GM18868 (cell line): ENCODE measurements around the gene MED8.
A peak's percentile ranks its signal among the peaks of the same experiment; 100 is the strongest.

Experiments used
- ATAC-seq: cut with Tn5 transposase; IDR thresholded peaks from one replicate; pipeline ENCODE4 v1.9.1; 2021; ENCODE audit warnings: mild to moderate bottlenecking, moderate library complexity; ENCODE audit not compliant: unreplicated experiment

Gene MED8

DNA sequence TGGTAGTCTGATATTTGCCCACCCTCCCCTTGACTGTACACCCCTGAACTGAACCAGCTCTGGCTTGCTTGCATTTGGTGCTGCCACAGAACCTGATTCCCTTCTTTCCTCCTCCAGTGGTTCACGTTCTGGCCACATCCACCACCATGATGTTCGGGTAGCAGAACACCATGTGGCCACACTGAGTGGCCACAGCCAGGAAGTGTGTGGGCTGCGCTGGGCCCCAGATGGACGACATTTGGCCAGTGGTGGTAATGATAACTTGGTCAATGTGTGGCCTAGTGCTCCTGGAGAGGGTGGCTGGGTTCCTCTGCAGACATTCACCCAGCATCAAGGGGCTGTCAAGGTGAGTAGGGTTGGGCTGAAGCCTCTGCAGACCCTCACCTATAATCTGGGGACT lies 29.0 kb downstream of the MED8 start:
- ATAC-seq: no peak

DNA sequence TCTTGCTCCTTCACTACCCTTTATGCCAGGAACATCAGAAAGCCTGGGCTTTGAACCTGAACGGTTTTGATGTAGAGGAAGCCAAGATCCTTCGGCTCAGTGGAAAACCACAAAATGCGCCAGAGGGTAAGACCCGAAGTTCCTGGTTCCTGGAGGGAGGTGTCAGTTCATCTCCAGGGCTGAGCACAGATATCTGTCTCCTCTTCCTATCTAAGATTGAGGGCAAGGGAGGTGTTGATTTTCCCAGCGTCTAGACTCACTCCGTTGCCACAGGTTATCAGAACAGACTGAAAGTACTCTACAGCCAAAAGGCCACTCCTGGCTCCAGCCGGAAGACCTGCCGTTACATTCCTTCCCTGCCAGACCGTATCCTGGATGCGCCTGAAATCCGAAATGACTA lies 29.9 kb downstream of the MED8 start:
- ATAC-seq: no peak

DNA sequence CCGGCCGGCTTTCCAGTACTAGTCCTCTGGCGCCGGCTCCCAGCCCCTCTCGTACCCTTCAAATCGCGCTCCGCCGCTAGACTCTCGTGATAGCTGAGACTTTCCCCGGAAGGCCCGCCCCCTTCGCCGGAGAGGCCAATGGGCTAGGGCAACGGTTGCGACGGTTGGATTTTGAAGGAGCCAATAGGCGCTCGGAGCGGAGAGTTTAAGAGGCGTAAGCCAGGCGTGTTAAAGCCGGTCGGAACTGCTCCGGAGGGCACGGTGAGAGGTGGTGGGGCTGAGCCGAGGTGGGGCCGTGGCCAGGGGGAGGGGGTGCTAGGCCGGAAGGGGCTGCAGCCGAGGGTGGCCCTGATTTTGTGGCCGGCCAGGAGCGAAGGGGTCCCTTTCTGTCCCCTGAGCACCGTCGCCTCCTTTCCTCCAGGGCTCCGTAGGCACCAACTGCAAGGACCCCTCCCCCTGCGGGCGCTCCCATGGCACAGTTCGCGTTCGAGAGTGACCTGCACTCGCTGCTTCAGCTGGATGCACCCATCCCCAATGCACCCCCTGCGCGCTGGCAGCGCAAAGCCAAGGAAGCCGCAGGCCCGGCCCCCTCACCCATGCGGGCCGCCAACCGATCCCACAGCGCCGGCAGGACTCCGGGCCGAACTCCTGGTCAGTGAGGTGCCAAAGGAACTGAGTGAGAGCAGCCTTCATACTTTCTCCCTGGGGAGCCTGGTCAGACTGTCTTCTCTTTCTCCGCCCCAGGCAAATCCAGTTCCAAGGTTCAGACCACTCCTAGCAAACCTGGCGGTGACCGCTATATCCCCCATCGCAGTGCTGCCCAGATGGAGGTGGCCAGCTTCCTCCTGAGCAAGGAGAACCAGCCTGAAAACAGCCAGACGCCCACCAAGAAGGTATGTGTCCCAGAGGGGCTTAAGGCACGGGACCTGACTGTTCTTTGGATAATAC lies 30.6 kb downstream of the MED8 start, which contains the start of gene CDC20:
CDC20 (plus strand) TSS at position 236 of the 948 bp plus-strand sequence; CDS start at position 471, 235 bp downstream.
- ATAC-seq: peak; percentile 97

DNA sequence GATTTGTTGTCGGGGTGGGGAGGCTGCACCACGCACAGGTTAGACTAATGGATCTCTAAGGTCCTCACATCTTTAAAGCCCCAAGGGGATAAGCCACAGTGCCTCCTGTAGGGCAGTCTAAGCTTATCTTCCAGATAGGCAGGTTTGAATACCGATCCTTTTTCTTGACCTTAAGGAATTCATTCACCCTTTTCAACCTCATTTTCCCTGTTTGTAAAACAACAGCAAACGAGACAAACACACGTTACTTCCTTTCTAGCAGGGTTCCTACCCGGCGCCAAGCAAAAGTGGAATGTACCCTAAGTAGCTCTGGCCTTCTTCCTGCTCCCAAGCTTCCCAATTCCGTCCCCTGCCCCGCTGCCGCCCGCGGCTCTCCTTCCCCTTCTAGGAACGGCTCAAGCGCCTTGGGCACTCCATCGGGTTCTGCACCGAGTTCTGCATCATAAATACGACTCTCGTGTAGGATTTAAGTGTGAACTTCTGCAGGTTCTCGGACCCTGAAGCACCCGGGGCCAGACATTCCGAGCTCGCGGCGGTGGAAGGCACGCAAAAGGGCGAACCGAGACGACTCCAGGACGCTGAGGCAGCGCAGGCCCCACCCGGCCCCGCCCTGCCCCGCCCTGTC lies 31.4 kb downstream of the MED8 start:
- no peak for ATAC-seq

DNA sequence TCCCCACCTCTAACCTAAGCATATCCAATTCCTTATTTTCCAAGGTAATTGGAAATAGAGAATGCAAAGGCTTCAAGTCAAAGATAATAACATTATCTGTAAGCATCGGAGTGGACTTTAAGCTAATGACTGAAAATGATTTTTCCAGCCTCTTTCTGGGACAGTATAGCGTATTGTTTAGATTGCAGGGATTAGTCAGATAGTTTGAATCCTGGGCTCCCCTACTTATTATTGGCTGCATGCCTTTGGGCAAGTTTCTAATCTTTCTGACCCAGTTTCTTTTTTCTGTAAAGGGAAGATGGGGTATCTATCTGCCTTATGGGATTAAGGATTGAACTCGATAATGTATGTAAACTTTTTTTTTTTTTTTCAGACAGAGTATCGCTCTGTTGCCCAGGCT lies 32.3 kb downstream of the MED8 start:
- ATAC-seq: no peak

DNA sequence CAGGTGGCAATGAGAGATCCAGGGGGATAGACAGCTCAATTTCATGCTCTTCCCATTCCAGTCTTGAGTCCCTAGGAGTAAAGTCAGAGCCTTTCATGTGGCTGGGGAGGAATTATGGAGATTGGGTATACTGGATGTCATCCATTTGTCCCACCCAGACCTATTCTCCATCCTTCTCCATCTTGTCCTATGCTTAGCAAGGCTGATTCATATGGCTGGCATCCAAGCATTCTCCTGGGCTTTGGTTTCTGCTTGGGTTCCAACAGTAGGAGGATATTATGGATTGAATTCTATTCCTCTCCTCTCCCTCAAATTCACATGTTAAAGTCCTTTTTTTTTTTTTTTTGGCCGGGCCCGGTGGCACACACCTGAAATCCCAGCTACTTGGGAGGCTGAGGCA lies 34.7 kb downstream of the MED8 start:
- no peak for ATAC-seq

DNA sequence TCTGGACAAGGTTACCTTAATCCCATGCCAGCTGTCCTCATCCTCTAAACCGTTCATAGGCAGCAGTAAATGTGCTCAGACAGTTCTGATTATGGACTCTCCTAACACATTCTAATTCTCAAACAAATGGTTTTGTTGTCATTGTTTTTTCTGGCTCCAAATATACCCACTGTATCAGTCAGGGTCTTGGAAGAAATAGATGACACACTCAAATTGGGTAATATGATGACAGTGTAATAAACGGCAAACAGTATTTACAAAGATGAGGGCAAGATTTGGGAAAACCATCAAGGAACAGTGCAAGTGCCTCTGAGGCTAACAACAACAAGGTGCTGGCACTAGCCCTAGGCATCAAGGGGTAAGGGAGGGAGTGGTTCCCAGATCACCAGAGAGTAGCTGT lies 35.1 kb downstream of the MED8 start:
- no peak for ATAC-seq

DNA sequence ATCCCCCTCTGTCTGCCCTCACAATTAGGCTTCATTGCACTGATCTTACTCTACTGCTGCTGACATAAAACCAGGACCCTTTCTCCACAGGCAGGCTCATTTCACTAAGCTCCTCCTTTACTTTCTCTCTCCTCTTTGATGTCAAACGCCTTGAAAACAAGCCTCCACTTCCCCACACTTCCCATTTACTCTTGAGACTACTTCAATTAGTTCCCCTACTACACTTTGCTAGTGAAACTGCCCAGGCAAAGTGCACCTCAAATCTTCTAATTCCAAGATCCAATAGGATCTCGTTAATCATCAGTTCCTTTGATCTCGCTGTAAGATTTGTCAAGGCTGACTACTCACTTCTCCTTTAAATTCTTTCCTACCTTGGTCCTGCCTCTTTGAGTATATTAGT lies 36.7 kb downstream of the MED8 start:
- ATAC-seq: no peak

DNA sequence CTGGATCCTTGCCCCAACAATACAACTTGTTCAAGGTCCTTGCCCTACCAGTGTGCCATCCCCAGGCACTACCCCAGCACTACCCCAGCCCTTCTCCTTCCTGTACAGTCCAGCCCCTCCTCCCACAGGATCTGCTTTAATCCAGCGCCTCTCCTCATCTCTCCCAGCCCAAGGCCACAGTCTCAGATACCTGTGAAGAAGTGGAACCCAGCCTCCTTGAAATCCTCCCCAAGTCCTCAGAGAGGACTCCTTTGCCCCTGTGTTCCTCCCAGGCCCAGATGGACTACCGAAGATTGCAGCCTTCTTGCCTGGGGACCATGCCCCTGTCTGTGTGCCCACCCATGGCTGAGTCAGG lies 37.3 kb downstream of the MED8 start:
- ATAC-seq: no peak

DNA sequence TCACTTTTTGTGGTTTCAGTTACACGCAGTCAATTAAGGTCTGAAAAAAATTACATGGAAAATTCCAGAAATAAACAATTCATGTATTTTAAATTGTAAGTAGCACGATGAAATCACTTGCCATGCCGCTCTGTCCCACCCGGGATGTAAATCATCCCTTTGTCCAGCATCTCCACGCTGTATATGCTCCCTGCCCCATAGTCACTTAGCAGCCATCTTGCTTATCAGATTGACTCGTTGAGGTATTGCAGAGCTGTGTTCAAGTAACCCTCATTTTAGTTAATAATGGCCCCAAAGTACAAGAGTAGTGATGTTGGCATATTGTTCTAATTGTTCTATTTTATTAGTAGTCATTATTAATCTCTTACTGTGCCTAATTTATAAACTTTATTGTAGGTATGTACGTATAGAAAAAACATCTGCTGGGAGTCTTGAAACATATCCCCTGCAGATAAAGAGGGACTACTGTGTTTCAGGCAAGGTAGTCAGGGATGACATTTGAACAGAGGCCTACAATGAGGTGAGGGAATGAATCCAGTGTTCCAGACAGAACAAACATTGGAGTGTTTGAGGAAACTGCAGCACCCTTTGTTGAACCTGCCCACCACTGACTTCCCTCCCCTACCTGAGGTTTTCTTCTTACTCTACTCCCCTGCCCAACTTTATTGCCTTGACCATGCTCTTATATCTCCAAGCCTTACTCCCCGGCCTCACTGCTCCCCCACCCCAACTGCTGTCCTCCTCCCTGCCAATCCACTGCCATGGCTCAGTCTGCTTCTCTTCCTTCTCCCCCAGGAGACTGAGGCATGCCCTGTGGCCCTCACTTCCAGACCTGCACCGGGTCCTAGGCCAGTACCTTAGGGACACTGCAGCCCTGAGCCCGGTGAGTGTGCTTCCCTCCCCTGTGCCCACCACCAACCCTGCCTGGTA lies 37.9 kb downstream of the MED8 start:
- no peak for ATAC-seq

DNA sequence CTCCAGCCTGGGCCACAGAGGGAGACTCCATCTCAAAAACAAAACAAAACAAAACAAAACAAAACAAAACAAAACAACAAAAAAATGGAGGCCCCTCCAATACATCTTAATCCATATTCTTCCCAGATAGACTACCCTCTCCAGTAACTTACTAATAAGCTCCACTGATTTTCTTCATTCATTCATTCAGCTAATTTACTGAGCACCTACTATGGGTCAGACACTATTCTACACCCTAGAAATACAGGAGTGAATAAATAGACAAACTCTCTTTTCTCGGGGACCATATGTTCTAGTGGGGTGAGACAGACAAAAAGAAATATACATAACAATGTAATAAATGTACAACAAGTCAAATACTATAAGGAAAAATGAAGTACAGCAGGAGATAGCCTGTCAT lies 38.6 kb downstream of the MED8 start:
- no peak for ATAC-seq

DNA sequence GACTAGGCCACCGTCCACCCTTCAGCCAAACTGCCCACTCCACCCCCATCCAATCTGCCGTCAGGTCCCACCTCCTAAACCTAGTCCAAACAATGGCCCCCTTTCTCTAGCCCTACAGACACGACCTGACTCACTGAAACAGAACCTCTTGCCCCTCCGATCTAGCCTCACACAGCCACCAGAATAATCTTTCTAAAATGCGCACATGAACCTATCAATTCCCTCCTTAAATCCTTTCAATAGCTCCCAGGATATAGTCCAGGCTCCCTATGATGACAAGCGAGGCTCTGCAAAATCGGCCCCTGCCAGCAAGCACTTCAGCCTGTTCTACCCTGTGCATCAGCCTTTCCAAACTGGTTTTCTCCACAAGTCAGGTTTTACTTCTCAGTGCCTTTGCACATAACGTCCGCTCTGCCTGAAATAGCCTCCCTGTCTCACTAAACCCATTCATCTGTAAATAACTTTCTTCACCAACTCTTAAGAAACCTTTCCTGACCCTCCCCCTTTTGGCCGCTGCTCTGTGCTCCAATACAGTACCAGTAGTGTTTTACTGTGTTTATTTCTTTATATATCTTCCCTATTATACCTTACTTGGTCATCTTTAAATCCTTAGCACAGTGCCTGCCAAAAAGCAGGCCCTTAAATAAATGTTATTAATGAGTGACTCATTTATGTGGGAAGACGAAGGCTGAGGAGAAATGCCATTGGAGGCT lies 39.9 kb downstream of the MED8 start:
- no peak for ATAC-seq

DNA sequence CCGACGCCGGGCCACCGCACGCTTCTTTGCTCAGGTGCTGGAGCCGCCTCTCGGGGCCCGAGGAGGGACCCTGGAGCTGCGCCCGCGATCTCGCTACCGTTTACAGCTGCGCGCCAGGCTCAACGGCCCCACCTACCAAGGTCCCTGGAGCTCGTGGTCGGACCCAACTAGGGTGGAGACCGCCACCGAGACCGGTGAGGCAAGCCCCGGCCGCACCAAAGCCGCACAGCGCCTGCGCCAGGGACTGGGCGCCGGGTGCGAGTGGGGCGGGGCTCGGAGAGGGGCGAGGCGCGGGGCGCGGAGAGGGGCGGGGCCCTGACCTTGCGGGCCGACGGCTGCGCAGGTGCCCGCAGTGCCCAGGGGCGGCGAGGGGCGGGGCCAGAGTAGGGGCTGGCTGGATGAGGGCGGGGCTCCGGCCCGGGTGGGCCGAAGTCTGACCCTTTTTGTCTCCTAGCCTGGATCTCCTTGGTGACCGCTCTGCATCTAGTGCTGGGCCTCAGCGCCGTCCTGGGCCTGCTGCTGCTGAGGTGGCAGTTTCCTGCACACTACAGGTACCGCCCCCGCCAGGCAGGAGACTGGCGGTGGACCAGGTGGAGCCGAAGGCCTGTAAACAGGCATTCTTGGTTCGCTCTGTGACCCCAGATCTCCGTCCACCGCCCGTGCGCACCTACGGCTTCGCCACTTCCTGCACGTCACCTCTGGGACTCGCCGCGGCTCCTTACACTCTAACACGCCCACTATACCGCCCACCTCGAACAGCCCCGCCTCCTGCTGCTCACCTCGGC lies 40.6 kb downstream of the MED8 start:
- ATAC-seq: no peak

DNA sequence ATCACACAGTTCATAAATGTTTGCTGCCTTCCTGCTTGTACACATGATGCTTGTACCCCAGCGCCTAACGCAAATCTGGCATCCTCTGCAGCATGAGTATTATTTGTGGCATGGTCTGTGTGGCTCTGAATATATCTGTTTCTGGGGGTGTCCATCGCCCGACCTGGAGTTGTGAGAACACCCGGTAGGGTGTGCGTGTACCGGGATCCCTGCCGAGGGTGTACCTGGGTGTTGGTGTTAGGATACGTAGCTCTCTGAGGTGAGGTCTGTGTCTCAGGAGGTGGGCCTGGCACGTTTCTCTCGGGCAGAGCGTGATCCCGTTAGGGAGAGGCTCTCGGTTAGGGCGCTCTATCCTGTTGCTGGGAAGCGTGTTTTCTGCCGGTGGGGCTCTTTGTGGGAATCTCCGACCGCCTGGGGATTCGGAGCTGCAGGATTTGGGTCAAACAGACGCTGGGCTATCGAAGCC lies 41.2 kb downstream of the MED8 start:
- no peak for ATAC-seq

DNA sequence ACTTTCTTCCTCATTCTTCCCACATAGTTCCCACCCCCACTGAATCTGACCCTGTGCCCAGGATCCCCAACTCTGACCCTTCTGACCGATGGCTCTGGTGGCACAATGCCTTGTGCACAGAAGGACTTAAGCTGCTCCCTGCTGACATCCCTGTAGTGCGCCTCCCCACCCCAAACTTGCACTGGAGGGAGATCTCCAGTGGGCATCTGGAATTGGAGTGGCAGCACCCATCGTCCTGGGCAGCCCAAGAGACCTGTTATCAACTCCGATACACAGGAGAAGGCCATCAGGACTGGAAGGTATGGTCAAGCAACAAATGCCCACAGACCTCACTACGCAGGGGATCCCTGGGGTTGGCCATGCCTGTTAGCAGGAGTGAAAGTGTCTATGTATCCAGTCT lies 43.0 kb downstream of the MED8 start:
- no peak for ATAC-seq

DNA sequence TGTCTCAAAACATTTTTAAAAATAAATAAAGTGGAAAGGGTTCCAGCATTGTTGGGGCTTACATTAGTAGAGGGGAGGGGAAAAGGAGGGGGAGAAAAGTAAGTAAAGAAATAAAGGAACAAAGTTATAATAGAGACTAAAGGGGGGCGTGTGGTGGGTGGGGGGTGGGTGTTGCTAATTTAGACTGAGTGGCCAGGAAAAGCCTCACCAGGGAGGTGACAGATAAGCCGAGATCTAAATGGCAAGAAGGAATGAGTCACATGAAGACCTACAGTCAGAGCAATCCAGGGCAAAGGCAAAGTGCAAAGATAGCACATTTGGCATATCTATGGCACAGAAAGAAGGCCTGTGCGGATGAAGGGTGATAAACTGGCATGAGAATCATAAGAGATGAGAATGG lies 44.5 kb downstream of the MED8 start:
- ATAC-seq: no peak

DNA sequence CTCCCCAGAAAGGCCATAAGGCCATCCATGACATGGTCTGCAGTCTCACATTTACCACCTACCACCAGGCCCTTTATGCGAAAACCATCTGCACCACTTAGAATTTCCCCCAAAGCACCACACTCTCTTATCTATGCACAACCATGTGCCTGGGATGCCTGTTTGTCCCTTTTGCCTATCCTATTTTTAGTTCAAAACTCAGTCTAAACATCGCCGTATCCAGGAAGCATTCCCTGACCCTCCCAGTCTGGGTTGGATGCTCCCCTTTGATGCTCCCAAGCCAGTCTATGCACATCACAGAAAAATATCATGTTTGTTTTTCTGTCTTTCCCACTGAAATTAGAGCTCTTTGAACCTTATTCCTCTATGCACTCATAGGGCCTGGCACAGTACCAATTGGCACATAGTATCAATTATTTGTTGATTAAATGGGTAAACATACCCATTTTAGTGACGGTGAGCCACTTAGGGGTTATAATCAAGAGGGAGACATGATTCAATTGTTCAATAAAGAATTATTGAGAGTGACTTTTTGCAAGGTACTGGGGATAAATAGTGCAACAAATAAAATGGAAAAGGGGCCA lies 45.2 kb downstream of the MED8 start:
- ATAC-seq: no peak

DNA sequence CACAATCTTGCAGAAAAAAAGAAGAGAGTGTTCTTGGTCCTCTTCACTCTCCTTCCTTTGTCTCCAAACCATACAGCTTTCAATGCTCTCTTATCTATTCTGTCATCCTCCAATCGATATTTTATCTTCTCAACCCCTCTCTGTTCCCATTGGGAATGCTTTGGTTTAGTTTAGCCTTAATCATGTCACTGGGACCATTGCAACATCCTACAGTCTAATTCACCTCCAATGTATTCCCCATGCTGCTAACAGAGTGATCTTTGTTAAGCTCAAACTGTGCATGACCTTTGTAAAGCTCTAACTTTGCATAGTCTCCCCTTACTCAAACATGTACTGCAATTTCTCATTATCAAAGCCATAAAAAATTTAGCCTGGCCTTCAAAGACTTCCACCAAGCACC lies 49.0 kb downstream of the MED8 start:
- no peak for ATAC-seq

DNA sequence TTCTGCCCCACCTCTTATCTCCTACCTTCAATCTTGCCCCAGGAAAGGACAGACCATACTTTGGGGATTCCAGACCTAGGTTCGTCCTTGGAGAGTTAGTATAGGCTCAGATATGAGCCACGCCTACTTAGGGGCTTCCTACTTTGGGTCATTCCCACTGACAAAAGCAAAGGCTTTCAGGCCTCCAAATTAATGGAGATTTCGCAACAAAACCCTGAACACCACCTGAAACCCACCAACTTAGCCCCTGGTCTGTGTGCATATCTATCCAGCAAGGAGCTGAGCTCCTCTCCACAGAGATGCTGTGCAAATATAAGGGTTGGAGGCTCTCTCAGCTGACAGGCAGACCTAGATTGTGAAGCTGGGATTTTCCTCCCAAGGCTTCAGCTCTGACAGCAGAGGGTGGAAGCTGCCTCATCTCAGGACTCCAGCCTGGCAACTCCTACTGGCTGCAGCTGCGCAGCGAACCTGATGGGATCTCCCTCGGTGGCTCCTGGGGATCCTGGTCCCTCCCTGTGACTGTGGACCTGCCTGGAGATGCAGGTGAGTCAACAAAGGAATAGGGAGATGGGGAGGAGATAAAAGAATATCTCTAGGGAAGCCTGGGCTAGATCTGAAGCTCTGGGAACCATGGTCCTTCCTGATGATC lies 49.9 kb downstream of the MED8 start:
- no peak for ATAC-seq
